NCI-H748 treated with DMSO at 0.1 percent for 48 hours (cell line): ENCODE results near the gene UCN3.
"Not testable (repeated sequence)": the region's sequence is repeated elsewhere in the genome, so short reads cannot be mapped to it uniquely, and the experiment has no call there.

Experiments
- DNase-seq: peaks from one replicate; lab custom pipeline; 2025; lab: John Stamatoyannopoulos, UW

The UCN3 gene

DNA sequence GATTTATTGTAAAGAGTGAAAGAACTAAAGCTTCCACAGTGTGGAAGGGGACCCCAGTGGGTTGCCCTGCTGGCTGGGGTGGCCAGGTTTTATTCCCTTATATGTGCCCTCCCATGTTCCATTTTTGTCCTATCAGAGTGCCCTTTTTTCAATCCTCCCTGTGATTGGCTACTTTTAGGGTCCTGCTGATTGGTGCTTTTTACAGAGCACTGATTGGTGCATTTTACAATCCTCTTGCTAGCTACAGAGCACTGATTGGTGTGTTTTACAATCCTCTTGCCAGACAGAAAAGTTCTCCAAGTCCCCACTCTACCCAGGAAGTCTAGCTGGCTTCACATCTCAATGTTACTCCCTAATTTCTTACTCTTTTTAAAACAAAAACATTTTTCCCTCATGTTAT lies 46.0 kb downstream of the UCN3 start:
- DNase-seq: not testable (repeated sequence)

DNA sequence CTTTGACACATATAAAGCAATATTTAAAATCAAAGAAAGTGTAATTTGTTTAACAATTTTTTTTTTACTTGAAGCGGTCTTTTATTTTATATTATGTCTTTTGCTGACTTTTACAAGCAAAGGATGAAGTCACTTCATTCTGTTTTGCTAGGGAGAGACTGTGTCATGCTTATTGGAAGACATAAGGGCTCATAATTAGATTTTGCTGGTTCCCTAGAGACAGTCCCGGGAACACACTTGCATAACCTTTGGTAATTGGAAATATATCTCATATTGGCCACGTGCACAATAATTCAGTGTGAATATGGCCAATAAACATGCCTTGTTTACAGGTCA lies 47.1 kb downstream of the UCN3 start:
- DNase-seq: no peak

- peak; percentile 71 for DNase-seq
Observed at GRCh38 chr10:5412277-5412941, 47.6 kb downstream of the UCN3 start, which contains the start of gene NET1. TSS of gene NET1 (plus strand) at chr10:5412557. CDS start at chr10:5412693, 136 bp downstream.

GRCh38 chr10:5413012-5413938 lies 48.5 kb downstream of the UCN3 start:
- no peak for DNase-seq

DNA sequence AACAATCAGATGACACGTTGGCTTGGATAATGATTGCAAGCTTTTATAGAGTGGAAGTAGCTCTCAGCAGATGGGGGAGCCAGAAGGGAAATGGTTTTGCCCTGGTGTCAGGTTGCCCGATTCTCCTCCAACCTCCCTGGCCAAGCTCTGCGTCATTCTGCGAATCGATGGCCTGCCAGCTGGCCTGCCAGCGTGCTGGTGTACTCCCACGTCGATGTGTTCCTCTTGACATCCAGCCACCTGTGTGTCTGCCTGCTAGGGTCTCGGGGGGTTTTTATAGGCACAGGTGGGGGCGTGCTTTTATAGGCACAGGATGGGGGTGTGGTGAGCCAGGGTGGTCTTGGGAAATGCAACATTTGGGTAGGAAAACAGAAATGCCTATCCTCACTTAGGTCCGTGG lies 52.2 kb downstream of the UCN3 start:
- DNase-seq: no peak

DNA sequence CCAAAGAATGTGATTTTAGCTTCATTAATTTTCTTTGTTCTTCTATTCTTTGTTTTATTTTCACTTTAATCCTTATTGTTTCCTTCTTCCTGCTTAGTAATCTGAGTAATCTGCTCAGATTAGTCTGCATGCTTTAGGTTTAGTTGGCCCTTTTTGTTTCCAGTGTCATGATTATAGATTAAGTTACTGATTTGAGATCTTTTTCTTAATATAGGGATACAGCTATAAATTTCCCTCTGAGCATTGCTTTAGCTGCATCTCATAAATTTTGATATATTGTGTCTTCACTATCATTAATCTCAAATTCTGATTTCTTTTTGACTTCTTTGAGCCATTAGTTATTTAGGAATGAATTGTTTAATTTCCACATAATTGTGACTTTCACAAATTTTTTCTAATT lies 53.8 kb downstream of the UCN3 start:
- no peak for DNase-seq

DNA sequence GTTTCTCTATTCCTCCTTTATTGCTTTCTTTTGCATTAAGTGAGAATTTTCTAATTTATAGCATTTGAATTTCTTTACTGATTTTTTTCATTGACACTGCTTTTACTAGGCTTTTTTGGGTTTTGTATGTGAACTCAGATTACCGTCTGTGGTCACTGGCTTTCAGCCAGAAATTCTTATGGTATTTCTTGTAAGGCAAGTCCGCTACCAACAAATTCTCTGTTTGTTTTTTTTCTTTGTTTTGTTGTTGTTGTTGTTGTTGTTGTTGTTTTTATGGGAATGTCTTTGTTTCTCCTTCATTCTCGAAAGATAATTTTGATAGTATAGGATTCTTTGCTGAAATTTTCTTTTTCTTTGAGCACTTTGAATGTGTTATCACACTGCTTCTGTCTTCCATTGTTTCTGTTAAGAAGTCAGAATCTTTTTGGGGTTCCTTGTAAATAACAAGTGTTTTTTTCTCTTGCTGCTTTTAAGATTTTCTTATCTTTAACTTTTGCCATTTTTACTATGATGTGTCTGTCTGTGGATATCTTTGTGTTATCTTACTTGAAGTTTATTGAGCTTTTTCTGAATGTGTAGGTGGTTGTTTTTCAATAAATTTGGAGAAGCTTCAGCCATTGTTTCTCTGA lies 54.8 kb downstream of the UCN3 start:
- DNase-seq: no peak

DNA sequence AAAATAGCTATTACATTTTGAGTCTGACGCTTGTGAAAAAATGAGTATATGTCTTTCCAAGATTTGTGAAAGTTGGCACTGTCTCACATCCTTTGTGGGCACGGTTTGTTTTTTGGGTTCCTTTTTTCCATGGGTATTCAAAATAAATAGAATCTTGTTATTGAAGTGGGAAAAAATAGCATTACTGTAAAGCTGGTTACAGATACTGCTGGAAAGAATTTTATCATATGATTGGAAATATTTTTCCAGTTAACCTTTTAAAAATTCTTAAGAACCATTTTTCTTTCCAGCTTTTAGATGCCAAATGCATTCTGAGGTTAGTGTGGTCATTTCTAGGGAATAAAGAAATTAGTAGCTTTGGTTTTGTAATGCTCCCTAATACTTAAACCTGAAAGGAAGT lies 59.0 kb downstream of the UCN3 start:
- DNase-seq: no peak
